ENCODE measurements around the gene TAF4.
"Not testable (repeated sequence)": the region's sequence is repeated elsewhere in the genome, so short reads cannot be mapped to it uniquely, and the experiment has no call there.

The TAF4 gene

GRCh38 chr20:62080249-62080990 is 14.7 kb upstream of the TAF4 start:
- DNase-seq, result no peak

GRCh38 chr20:62079166-62079565 is 13.5 kb upstream of the TAF4 start:
- no peak for DNase-seq

DNA sequence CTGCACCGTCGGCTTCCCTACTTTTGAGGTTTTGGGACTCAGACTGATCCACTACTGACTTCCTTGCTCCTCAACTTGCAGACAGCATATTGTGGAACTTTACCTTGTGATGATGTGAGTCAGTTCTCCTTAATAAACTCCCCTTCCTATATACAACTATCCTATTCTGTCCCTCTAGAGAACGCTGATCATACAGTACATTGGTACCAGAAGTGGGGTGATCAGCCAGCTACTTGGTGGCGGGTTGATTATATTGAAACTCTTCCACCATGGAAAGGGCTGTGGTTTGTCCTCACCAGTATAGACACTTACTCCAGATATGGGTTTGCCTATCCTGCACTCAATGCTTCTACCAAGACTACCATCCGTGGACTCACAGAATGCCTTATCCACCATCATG is 7.6 kb upstream of the TAF4 start:
- DNase-seq, result no peak

- DNase-seq, result not testable (repeated sequence)
These were observed 6.2 kb upstream of the TAF4 start for GRCh38 chr20:62071669-62072430.

GRCh38 chr20:62069741-62070216 is 4.1 kb upstream of the TAF4 start:
- no peak for DNase-seq

GRCh38 chr20:62068997-62069396 is 3.3 kb upstream of the TAF4 start:
- no peak for DNase-seq

DNA sequence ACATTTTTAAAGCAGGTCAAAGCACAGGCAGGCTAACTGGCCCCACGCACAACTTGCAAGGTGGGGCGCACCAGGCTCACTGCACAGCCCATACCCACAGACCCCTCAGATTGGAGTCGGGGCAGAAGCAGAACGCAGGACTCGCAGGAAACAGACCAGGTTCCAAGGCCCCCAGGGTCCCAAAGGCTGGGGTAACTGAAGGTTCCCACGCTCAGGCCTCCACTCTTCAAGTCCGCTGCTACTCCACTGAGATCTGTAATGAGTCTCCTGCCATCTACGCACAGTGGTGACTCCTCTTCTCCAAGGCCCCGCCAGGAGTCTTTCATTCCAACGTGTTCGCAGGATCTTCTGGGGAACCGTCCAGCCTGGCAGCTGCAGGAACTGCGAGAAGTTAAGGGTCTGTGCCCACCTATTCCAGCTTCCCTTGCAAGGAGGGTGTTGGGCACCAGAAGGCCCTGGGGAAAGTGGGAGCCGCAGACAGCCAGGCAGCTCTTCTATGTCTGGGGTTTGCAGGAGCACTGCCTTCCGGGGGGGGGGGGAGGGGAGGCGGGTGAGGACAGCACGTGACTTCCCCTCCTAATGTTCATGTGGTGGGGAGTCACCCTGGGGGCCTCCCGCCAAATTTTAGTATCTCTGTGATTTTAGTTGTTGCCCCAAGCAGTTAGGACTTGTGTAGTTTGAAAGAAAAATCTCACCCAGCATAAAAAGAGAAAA is 2.0 kb upstream of the TAF4 start:
- no peak for DNase-seq

DNA sequence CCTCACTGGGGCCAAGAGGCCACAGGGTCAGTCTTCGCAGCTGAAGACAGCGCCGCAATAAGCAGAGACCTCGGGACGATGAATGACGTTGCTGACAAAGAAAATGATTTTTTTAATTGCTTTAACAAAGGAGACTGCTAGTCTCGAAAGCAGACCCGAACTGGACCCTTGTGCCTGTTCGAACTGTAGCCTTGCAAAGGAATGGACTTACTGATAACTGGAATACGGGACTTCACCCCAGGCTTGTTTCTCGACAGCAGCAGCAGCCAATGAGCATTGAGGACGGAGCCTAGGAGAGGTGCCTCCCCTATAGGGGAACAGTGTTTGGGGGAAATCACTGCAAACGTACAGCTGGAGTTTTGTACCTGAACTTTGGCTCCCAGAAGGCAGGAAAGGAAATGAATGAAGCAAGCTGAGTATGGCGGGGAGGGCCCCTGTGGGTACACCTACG is 1.3 kb upstream of the TAF4 start:
- DNase-seq, result peak; percentile 58

GRCh38 chr20:62066339-62066982 is 780 bp upstream of the TAF4 start:
- DNase-seq, result peak; percentile 37

- DNase-seq, result no peak
These were observed 659 bp downstream of the TAF4 start for GRCh38 chr20:62064770-62065673.

DNA sequence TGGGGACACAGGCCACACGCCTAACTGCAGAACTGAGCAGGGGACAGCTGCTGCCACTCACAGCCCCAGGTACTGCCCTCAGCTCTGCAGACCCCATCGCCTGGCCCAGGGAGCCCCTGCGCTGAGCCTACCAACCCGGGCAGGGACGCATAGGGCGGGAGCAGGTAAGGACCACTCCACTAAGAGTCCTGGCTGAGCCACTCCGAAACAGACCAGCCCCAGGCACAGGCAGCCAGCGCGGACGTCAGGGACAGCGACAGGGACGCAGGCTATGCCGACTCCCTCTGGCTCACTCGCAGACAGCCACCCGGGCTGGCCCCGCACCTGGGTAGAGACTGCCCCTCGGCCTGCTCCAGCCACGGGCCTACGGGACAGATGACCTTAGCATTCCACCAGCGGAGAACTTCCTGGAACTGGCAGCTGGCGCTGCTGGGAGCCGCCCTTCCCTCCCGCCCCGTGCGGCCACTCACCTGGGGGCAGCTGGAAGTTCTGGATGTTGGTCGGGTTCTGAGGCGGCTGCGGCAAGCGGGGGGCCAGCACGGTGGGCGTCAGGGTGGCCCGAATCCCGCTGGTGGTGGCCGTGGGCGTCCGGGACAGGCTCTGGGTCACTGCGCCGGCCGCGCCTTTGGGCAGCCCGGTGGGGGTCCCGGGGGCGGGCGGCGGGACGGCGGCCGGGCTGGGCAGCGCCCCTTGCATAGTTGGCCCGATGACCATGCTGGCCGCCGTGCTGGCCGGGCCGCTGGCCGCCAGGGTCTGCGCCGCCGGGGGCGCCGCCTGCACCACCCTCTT is 1.5 kb downstream of the TAF4 start:
- no peak for DNase-seq

- peak; percentile 18 for DNase-seq
These were observed 2.2 kb downstream of the TAF4 start for GRCh38 chr20:62063315-62063980.

DNA sequence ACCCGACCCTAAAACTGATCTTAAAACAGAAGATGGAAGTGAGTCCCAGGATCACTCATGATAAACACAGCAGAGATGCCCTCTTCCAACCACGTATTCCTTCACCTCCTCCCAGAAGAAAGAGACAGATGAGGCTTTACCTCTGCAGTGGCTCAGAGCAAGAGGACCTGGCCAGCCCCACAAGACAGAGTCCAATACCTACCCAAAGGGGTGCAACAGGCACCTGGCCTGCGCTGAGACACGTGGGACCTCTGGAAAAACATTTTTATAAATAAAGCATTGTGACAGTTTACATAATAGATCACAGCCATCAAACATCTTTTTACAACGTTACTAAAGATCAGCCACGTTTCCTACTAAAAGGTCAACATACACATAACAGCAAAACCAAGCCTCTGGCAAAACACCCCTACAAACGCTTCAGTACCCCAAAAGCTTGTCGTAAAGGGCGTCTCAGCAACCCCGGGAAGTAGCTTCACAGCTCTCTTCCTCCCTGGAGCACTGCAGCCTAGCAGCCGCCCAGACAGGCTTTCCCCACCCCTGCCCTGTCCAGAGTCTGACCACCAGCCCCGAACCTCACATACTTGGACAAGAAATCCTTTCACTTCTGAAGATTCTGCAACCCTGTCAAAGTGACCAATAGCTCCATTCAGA is 2.9 kb downstream of the TAF4 start:
- DNase-seq, result no peak

DNA sequence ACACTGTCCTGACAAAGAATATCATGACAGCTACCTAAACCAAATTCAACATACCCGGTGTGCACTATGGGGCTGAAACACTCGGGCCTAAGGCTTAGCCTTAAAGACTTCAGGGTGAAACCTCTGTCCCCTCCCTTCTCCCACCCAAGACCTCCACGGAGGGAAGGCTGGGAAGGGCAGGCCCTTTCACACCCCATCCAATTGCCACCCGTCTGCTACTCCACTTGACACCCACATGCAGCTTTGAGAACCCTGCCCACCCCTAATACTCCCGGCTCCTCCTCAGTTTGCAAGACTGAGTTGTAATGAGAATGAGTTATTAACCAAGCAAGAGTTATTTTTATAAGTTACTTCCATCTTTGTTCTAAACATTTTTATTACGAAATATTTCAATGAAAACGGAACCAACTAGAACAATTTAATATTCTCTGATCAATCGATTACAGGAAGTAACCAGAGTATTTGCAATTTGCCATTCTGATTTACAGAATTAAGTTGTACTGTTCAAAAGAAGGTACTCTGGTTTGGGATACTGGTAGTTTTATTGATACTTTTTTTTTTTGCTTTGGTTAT is 3.7 kb downstream of the TAF4 start:
- DNase-seq, result no peak

DNA sequence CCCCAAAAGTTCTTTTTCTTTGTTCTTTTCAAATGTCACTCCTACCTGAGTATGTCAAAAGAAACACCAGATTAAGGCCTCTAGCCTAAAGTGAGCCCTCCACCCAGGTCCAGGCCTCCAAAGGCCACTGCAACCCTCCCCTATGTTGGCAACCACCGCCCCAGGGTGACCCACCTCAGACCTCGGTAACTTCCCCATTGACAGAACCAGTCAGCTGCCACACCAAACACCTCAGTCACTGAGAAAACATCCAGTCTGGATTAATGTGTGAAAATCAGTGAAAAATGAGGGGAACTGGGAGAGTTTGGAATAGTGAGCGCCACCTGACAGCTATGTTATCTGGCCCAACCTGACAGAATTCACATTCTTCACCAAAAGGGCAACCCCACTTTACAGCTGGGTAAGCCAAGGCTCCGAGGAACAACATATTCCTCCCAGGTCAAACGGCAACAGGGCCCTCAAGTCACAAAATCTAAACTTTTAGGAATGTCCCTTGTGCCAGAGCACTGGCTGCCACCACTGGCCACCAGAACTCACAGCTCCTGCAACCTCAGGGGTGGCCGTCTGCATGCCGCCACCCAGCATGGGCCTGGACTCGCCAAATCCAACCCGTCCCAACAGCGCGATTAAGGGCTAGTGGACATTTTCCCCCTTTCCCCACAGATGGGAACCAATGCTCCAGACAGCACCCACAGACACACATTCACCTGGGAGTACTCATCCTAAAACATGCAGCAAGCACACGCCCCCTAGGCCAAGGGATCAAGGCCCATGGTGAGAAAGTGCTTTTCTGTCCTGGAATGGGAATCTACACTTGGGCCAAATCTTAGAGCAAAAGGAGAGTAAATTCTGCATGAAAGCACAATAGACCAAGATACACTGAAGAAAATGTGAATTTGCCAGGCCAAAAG is 4.8 kb downstream of the TAF4 start:
- DNase-seq, result no peak

DNA sequence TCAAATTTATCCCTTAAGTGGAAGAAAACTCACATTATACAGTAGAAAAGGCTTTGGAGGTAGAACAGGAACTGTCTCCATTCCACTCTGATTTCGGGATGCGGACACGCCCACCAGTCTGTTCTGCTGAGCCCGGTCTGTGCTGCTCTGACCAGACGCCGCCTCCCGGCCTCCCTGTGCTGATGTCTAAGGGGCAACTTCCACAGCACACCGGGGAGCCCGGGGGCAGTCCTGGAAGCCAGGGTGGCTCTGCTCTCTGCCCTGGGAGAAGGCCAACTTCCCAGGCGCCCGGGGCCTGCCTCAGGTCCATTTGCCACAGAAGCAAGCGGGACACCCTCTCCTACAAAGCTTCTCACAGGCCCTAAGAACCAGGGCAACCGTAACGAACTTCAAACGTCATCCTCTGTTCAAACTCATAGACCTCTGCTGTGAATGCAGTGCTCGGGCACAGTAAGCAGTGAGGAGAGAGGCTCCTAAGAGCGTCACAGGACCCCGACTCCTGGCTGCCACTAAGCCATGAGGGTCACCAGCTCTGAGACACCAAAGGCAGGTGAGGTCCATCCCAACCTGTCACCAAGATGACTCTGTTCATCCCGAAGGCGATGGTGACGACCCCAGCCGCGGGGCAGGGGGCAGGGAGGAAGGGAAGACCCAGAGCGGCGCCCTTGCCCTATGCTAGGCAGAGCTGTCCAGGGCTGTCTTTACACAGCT is 5.6 kb downstream of the TAF4 start:
- no peak for DNase-seq

GRCh38 chr20:62059401-62059800 is 6.3 kb downstream of the TAF4 start:
- no peak for DNase-seq

GRCh38 chr20:62058941-62059340 is 6.7 kb downstream of the TAF4 start:
- DNase-seq, result no peak

All from NCI-H2227 treated with DMSO at 0.1 percent for 48 hours (cell line).